Esophagus squamous epithelium (tissue), 4 donors: Measurements from ENCODE around the gene ARFIP1.

Experiments used
- POLR2A ChIP-seq, 4 donors: fragments of 450-650 bp; IDR thresholded peaks; one replicate each; pipeline ENCODE4 v1.6.1; 2017; ENCODE audit warnings: antibody characterized with exemption in 4 of 4, mild to moderate bottlenecking in 4 of 4, moderate library complexity in 3 of 4
- TF ChIP-seq, protein P1 (sequence below), 6 experiments: fragments of 450-650 bp in 4 of 6; fragments of 200-600 bp in 2 of 6; sonication (generic) in 2 of 6; IDR thresholded peaks; one replicate each; pipeline ENCODE4 v1.5.1; 2016 to 2019; ENCODE audit warnings: antibody characterized with exemption in 6 of 6, mild to moderate bottlenecking in 4 of 6, moderate library complexity in 4 of 6

DNA sequence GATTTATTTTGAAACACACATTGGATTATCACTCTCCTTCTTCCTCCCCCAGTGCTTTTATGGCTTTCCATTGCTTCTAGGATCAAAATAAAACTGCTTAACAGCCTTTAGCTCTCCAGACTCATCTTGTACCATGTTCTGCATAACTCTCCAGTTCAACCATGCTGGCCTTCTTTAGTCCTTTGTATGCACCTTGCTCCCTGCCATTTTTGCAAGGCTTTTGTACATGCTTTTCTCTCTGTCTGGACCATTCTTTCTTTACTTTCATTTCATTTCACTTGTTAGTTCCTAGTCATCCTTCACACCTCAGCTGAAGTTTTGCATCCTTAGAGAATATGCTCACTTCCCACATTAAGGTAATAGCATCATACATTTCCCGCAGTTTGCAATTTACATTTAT, 6.9 kb downstream of the ARFIP1 start:
- TF ChIP-seq, protein P1, sequence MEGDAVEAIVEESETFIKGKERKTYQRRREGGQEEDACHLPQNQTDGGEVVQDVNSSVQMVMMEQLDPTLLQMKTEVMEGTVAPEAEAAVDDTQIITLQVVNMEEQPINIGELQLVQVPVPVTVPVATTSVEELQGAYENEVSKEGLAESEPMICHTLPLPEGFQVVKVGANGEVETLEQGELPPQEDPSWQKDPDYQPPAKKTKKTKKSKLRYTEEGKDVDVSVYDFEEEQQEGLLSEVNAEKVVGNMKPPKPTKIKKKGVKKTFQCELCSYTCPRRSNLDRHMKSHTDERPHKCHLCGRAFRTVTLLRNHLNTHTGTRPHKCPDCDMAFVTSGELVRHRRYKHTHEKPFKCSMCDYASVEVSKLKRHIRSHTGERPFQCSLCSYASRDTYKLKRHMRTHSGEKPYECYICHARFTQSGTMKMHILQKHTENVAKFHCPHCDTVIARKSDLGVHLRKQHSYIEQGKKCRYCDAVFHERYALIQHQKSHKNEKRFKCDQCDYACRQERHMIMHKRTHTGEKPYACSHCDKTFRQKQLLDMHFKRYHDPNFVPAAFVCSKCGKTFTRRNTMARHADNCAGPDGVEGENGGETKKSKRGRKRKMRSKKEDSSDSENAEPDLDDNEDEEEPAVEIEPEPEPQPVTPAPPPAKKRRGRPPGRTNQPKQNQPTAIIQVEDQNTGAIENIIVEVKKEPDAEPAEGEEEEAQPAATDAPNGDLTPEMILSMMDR (IDR thresholded peaks at IDR 0.05): no peak
- no peak for TF ChIP-seq POLR2A (IDR thresholded peaks at IDR 0.05)
